PFSK-1 (cell line): ENCODE measurements around the gene PTPRH.

ENCODE experiments used
- FOXP2 ChIP-seq: optimal IDR thresholded peaks from 2 replicates; pipeline ENCODE3; 2011; ENCODE audit warnings: borderline replicate concordance, control low read depth, inconsistent platforms; ENCODE audit not compliant: insufficient read depth; ENCODE audit errors: extremely low read length, extremely low read depth
- POLR2AphosphoS5 ChIP-seq: IDR thresholded peaks from 2 replicates; pipeline ENCODE4 v1.6.1; 2012; ENCODE audit warnings: low read depth, mild to moderate bottlenecking, control low read depth, low read length, moderate library complexity
- SIN3A ChIP-seq: IDR thresholded peaks from 2 replicates; pipeline ENCODE4 v1.6.1; 2012; ENCODE audit warnings: mild to moderate bottlenecking, low read length, moderate library complexity, borderline replicate concordance; ENCODE audit not compliant: insufficient read depth
- TAF1 ChIP-seq: IDR thresholded peaks from 2 replicates; pipeline ENCODE4 v1.6.1; 2012; ENCODE audit warnings: low read length, control low read depth, borderline replicate concordance; ENCODE audit not compliant: insufficient read depth
- TF ChIP-seq, protein P1 (sequence below), 2 experiments: IDR thresholded peaks; 2 replicates each; pipeline versions ENCODE4 v1.6.1 to v1.8.0; 2011 to 2012; ENCODE audit warnings: low read depth in 2 of 2, low read length in 2 of 2, control low read depth in 1 of 2, inconsistent platforms in 1 of 2, mild to moderate bottlenecking in 1 of 2, moderate library complexity in 1 of 2; ENCODE audit not compliant: insufficient read depth in 1 of 2

DNA sequence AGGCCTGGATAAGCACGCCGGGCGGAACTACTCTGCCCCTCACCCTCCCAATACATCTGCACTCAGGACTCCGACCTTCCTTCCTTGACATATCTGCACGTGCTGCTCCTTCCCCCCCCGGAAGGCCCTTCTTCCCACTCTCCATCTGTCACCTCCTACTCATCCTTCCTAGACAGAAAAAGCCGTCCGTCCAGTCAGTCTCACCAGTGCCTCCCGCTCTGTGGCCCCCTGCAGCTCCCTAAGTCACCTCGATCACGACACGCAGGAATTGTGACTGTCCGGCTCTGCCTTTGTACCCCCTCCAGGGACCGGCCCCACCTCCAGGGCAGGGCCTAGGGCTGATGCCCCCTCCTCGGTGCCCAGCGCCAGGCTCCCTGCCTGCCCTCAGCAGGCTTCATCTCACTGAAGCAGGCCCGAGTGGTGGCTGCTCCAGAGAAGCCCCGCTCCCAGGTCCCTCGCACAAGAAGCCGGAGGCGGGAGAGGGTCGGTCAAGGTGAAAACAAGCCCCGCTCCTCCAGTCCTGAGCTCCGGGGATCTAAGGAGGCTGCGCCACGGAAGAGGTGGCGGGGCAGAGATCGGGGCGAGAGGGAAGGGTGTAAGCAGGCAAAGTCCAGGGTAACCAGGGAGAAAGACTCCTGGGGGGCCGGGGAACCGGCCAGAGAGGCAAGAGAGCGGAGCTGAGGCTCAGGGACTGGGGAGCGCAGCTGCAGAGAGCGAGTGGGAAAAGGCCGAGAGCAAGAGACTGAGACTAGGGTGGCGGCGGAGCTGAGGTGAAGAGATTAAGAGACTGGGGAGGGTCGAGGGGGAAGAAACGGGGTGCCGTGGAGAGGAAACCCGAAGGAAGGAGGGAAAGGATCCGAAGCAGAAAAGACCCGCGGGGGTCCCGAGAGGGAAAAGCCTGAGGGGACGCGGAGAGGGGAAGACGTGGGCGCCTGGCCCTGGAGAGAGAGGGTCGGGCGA lies 48.4 kb upstream of the PTPRH start:
- TF ChIP-seq SIN3A (peak; percentile 99), TAF1 (peak; percentile 52; the same call in 1 of the 2 replicates), POLR2AphosphoS5 (no peak), FOXP2 (no peak)
- TF ChIP-seq, protein P1, sequence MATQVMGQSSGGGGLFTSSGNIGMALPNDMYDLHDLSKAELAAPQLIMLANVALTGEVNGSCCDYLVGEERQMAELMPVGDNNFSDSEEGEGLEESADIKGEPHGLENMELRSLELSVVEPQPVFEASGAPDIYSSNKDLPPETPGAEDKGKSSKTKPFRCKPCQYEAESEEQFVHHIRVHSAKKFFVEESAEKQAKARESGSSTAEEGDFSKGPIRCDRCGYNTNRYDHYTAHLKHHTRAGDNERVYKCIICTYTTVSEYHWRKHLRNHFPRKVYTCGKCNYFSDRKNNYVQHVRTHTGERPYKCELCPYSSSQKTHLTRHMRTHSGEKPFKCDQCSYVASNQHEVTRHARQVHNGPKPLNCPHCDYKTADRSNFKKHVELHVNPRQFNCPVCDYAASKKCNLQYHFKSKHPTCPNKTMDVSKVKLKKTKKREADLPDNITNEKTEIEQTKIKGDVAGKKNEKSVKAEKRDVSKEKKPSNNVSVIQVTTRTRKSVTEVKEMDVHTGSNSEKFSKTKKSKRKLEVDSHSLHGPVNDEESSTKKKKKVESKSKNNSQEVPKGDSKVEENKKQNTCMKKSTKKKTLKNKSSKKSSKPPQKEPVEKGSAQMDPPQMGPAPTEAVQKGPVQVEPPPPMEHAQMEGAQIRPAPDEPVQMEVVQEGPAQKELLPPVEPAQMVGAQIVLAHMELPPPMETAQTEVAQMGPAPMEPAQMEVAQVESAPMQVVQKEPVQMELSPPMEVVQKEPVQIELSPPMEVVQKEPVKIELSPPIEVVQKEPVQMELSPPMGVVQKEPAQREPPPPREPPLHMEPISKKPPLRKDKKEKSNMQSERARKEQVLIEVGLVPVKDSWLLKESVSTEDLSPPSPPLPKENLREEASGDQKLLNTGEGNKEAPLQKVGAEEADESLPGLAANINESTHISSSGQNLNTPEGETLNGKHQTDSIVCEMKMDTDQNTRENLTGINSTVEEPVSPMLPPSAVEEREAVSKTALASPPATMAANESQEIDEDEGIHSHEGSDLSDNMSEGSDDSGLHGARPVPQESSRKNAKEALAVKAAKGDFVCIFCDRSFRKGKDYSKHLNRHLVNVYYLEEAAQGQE (IDR thresholded peaks at IDR 0.05; ENCODE audit: insufficient read depth in 1 of 2, low read depth in 2 of 2, low read length in 2 of 2) = 0 out of 4 replicates have a peak, but pooled peaks of 1 of the 2 experiments have one; percentile 18
